Prostate gland (tissue), 2 donors: ENCODE data around the gene SRGAP2B.
"Not testable (repeated sequence)": the region's sequence is repeated elsewhere in the genome, so short reads cannot be mapped to it uniquely, and the experiment has no call there.

Experiments used
- POLR2A ChIP-seq: fragments of 450-650 bp; IDR thresholded peaks from one replicate; pipeline ENCODE4 v1.6.1; 2016; ENCODE audit warnings: antibody characterized with exemption, mild to moderate bottlenecking
- POLR2AphosphoS5 ChIP-seq: sonication (generic); formaldehyde crosslinking; IDR thresholded peaks from one replicate; pipeline ENCODE4 v1.6.1; 2017; ENCODE audit warnings: antibody characterized with exemption
- TF ChIP-seq, protein P1 (sequence below), 4 experiments: fragments of 200-600 bp in 2 of 4; fragments of 450-650 bp in 2 of 4; sonication (generic) in 2 of 4; IDR thresholded peaks; 1 replicate in 3 of 4; 2 replicates in 1 of 4; pipeline ENCODE4 v1.5.1; 2016 to 2019; ENCODE audit warnings: antibody characterized with exemption in 4 of 4, mild to moderate bottlenecking in 2 of 4, moderate library complexity in 2 of 4

DNA sequence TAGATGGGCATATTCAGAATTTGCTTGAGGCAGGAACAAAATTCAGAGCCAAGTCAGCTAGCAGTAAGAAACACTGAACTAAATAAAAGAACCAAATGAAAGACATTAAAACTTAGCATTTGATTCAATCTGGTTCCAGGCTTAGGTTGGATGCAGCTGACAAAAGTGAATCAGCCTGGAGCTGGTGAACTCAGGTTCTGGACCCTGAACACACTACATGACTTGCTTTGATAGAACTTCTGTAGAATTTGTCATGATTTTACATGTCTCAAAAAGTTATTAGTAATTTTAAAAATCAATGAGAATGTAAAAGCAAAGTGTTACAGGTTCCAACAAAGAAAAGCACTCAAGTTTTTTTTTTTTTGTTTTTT, 78.7 kb downstream of the SRGAP2B start:
- TF ChIP-seq, protein P1, sequence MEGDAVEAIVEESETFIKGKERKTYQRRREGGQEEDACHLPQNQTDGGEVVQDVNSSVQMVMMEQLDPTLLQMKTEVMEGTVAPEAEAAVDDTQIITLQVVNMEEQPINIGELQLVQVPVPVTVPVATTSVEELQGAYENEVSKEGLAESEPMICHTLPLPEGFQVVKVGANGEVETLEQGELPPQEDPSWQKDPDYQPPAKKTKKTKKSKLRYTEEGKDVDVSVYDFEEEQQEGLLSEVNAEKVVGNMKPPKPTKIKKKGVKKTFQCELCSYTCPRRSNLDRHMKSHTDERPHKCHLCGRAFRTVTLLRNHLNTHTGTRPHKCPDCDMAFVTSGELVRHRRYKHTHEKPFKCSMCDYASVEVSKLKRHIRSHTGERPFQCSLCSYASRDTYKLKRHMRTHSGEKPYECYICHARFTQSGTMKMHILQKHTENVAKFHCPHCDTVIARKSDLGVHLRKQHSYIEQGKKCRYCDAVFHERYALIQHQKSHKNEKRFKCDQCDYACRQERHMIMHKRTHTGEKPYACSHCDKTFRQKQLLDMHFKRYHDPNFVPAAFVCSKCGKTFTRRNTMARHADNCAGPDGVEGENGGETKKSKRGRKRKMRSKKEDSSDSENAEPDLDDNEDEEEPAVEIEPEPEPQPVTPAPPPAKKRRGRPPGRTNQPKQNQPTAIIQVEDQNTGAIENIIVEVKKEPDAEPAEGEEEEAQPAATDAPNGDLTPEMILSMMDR (IDR thresholded peaks at IDR 0.05), result not testable (repeated sequence)
- TF ChIP-seq POLR2A, POLR2AphosphoS5: not testable (repeated sequence)
